ENCODE measurements around the gene SMURF2.

The SMURF2 gene

DNA sequence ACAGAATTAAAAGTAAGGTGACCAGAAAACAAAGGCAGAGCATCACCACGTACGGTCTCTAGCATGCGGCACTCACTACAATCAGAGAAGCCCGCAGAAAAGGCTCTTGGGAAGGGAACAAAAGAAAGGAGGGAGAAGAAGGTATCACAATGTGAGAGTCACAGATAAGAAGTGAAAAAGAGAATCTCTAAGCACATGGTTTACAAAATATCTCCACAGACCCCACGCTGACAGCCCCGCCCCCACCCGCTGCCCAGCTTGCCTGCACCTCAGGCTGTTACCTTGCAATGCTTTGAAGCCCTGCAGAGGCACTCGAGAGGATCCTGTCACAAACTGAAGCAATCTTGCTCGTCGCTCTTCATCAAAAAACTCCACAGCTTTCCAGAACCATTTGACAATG, 114.8 kb downstream of the SMURF2 start:
- Histone ChIP-seq H3K36me3 (ENCODE audit: control insufficient read depth in 4 of 4, insufficient read depth in 4 of 4, low read length in 3 of 4) (peaks cover 10 to 57% (median 40%) of the 10 kb centered on the region in 4 experiments), H3K4me3 (ENCODE audit: control insufficient read depth in 1 of 7, extremely low read depth in 1 of 7, insufficient read depth in 4 of 7, low read depth in 2 of 7, low read length in 6 of 7) (no peak overlapping the region), H3K27ac (ENCODE audit: insufficient read depth in 1 of 2, low read depth in 1 of 2, low read length in 2 of 2, poor library complexity in 1 of 2, severe bottlenecking in 2 of 2) (no peak overlapping the region), H3K9me3 (ENCODE audit: control extremely low read depth in 1 of 5, control insufficient read depth in 4 of 5, insufficient read depth in 2 of 5, low read depth in 1 of 5, low read length in 4 of 5) (no peaks in the 10 kb centered on the region), H3K4me1 (ENCODE audit: control extremely low read depth in 1 of 4, control insufficient read depth in 4 of 4, insufficient read depth in 4 of 4, low read length in 3 of 4) (no peaks in the 10 kb centered on the region), H3K27me3 (replicated peaks in 2 of 5; ENCODE audit: control insufficient read depth in 4 of 5, insufficient read depth in 5 of 5, low read length in 4 of 5) (no peaks in the 10 kb centered on the region)
- ChIA-PET CTCF (interaction anchor here (1.1 to 1.7 kb wide), 3 partner anchors 14 to 102 kb away, joined by 3 to 7 read pairs (median 3); no protein-coding TSS in a partner anchor), POLR2A (interaction anchor here (0.5 kb wide), 1 partner anchor 920 kb away, joined by 3 read pairs; no protein-coding TSS in a partner anchor)
- WGBS (ENCODE audit: insufficient coverage) = 97% methylated on average over 10 of the region's 10 CpGs
- peak in 1 of 3 donors; percentile 22 for DNase-seq

DNA sequence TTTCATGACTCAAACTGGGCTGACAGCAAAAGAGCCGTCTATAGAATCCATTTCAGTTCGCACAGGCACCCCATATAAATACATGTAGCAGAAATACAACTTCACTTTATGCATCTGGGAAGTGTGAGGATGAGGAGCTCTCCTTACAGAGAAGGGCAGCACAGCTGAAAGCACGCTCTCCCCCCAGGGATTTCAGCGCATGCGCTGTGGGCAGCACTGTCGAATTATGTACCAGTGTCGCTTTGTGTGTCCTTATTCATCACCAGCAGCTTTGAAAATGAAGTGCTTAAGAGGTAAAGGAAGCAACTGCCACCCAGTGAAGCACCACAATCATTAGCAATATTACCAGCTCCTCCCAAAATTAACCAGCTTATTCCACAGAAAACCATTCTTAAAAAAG, 115.4 kb downstream of the SMURF2 start:
- WGBS (ENCODE audit: insufficient coverage) = 100% methylated on average over 4 of the region's 7 CpGs
- no peak overlapping the region for H3K27ac ChIP-seq (ENCODE audit: insufficient read depth in 1 of 2, low read depth in 1 of 2, low read length in 2 of 2, poor library complexity in 1 of 2, severe bottlenecking in 2 of 2)
- no peak for DNase-seq
- no peaks in the 10 kb centered on the region for H3K9me3 ChIP-seq (ENCODE audit: control extremely low read depth in 1 of 5, control insufficient read depth in 4 of 5, insufficient read depth in 2 of 5, low read depth in 1 of 5, low read length in 4 of 5)
- H3K27me3 ChIP-seq (replicated peaks in 2 of 5; ENCODE audit: control insufficient read depth in 4 of 5, insufficient read depth in 5 of 5, low read length in 4 of 5) = no peaks in the 10 kb centered on the region
- no peak overlapping the region for H3K4me3 ChIP-seq (ENCODE audit: control insufficient read depth in 1 of 7, extremely low read depth in 1 of 7, insufficient read depth in 4 of 7, low read depth in 2 of 7, low read length in 6 of 7)
- H3K4me1 ChIP-seq (ENCODE audit: control extremely low read depth in 1 of 4, control insufficient read depth in 4 of 4, insufficient read depth in 4 of 4, low read length in 3 of 4) = no peaks in the 10 kb centered on the region
- POLR2A ChIA-PET = no interaction called here
- peaks cover 12 to 62% (median 40%) of the 10 kb centered on the region in 4 experiments for H3K36me3 ChIP-seq (ENCODE audit: control insufficient read depth in 4 of 4, insufficient read depth in 4 of 4, low read length in 3 of 4)
- CTCF ChIA-PET = interaction anchor here (1.3 to 1.7 kb wide), 2 partner anchors 14 to 52 kb away, joined by 3 to 7 read pairs; no protein-coding TSS in a partner anchor

DNA sequence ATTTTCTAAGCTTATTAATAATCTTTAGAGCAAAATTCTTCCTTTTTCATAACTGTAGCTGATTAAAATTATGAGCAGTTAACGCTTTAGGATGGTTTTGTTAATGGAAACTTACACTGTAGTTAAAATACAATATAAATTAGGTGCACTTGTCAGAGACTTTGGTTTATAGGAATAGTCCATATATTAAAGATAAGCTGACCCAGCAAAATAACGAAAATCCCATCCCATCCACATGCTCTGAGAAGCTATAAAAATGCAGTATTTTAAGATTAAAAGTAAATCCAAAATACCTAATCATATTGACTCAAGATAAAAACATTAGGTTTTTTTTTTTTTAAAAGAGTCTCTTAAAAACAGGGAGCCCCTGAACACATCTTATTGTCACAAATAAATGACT, 117.4 kb downstream of the SMURF2 start:
- peaks cover 11 to 55% (median 41%) of the 10 kb centered on the region in 4 experiments for H3K36me3 ChIP-seq (ENCODE audit: control insufficient read depth in 4 of 4, insufficient read depth in 4 of 4, low read length in 3 of 4)
- CTCF ChIA-PET = interaction anchor here (0.8 kb wide), 1 partner anchor 12 kb away, joined by 4 read pairs; no protein-coding TSS in a partner anchor
- H3K9me3 ChIP-seq (ENCODE audit: control extremely low read depth in 1 of 5, control insufficient read depth in 4 of 5, insufficient read depth in 2 of 5, low read depth in 1 of 5, low read length in 4 of 5) = no peaks in the 10 kb centered on the region
- no peak for DNase-seq
- no peaks in the 10 kb centered on the region for H3K4me1 ChIP-seq (ENCODE audit: control extremely low read depth in 1 of 4, control insufficient read depth in 4 of 4, insufficient read depth in 4 of 4, low read length in 3 of 4)
- no CpG with 5 or more reads among the region's 2 CpGs for WGBS (ENCODE audit: insufficient coverage)
- no peak overlapping the region for H3K27ac ChIP-seq (ENCODE audit: insufficient read depth in 1 of 2, low read depth in 1 of 2, low read length in 2 of 2, poor library complexity in 1 of 2, severe bottlenecking in 2 of 2)
- no peaks in the 10 kb centered on the region for H3K27me3 ChIP-seq (replicated peaks in 2 of 5; ENCODE audit: control insufficient read depth in 4 of 5, insufficient read depth in 5 of 5, low read length in 4 of 5)
- POLR2A ChIA-PET = no interaction called here
- no peak overlapping the region for H3K4me3 ChIP-seq (ENCODE audit: control insufficient read depth in 1 of 7, extremely low read depth in 1 of 7, insufficient read depth in 4 of 7, low read depth in 2 of 7, low read length in 6 of 7)

DNA sequence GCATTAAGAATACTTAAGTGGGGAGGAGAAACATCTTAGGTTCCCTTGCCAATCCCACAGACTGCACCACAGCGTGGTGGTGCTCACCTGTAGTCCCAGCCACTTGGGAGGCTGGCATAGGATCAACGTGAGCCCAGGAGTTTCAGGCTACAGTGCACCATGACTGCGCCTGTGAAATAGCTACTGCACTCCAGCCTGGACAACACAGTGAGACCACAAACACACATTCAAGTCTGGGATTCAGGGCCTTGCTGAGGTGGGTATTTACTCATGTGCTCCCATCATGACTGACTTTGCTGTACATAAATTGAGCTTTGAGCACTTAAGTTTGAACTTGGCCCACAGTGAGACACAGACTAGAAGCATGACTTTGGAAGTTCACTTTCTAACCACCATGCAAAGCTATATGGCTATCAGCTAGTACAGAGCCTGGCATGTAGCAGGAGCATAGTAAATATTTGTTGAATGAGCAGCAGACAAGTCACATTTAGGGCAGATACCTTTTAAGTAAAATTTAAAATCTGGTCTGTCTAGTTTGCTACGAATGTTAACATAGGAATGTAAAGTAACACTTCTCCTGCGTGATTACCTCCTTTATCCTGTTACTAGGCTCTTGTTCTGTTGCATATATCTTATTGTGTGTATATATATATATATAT, 121.9 kb downstream of the SMURF2 start:
- H3K27ac ChIP-seq (ENCODE audit: insufficient read depth in 1 of 2, low read depth in 1 of 2, low read length in 2 of 2, poor library complexity in 1 of 2, severe bottlenecking in 2 of 2) = no peak overlapping the region
- no peak overlapping the region for H3K4me3 ChIP-seq (ENCODE audit: control insufficient read depth in 1 of 7, extremely low read depth in 1 of 7, insufficient read depth in 4 of 7, low read depth in 2 of 7, low read length in 6 of 7)
- no peak for DNase-seq
- H3K27me3 ChIP-seq (replicated peaks in 2 of 5; ENCODE audit: control insufficient read depth in 4 of 5, insufficient read depth in 5 of 5, low read length in 4 of 5) = no peaks in the 10 kb centered on the region
- 100% methylated on average over 3 of the region's 5 CpGs for WGBS (ENCODE audit: insufficient coverage)
- H3K36me3 ChIP-seq (ENCODE audit: control insufficient read depth in 4 of 4, insufficient read depth in 4 of 4, low read length in 3 of 4) = peaks cover 12 to 67% (median 44%) of the 10 kb centered on the region in 4 experiments
- no peaks in the 10 kb centered on the region for H3K9me3 ChIP-seq (ENCODE audit: control extremely low read depth in 1 of 5, control insufficient read depth in 4 of 5, insufficient read depth in 2 of 5, low read depth in 1 of 5, low read length in 4 of 5)
- ChIA-PET POLR2A (no interaction called here), CTCF (interaction anchor here (0.7 to 1.5 kb wide), 2 partner anchors 9 to 20 kb away, joined by 3 read pairs; no protein-coding TSS in a partner anchor)
- H3K4me1 ChIP-seq (ENCODE audit: control extremely low read depth in 1 of 4, control insufficient read depth in 4 of 4, insufficient read depth in 4 of 4, low read length in 3 of 4) = no peaks in the 10 kb centered on the region

DNA sequence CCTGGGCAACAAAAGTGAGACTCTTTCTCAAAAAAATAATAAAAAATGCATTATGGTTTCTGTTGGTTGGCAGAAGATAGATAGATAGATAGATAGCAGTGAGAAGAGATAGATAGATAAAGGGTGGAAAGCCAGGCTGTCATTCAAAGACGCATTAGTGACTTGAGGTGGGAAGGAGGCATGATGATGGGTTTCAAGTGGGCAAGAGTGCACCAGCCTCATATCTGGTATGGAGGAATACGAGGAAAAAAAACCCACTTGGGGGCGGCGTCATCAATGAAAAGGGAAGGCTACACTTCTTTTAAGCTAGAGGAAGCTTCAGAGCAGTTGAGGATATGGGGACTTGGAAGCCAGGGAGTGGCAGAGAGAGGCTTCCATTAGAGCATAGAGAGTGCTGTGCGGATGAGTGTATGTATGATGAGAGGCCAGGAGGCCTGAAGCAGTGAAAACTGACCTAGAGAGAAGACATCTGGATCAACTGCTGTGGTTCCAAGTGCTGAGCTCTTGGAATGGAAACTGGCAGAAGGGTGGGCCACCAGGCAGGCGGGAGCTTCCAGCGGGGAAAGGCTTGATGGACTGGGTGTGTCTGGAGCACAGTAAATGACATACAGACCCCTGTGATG, 123.5 kb downstream of the SMURF2 start:
- CTCF ChIA-PET = interaction anchor here (0.6 to 1.5 kb wide), 8 partner anchors 11 to 635 kb away, joined by 3 read pairs; no protein-coding TSS in a partner anchor

DNA sequence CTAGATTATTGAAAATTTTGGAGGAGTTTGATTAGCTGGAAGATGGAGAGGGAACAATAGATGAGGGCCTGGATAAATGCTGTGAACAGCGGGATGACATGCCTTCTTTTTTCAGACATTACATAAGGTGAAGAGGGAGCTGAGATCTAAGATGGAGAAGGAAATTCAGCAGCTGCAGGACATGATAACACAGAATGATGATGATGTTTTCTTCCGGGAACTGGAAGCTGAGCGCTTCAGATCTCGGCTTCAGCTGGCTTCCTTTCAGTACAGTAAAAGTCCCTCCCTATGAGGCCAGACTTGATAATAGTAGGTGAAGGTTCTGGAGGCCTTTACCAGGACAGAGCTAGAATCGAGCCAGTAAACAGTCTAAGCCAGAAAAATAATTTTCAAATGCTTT, 124.6 kb downstream of the SMURF2 start:
- ChIA-PET POLR2A (no interaction called here), CTCF (interaction anchor here (0.8 to 1.2 kb wide), 3 partner anchors 10 to 109 kb away, joined by 3 read pairs; no protein-coding TSS in a partner anchor)
- Histone ChIP-seq H3K4me3 (ENCODE audit: control insufficient read depth in 1 of 7, extremely low read depth in 1 of 7, insufficient read depth in 4 of 7, low read depth in 2 of 7, low read length in 6 of 7) (no peak overlapping the region), H3K9me3 (ENCODE audit: control extremely low read depth in 1 of 5, control insufficient read depth in 4 of 5, insufficient read depth in 2 of 5, low read depth in 1 of 5, low read length in 4 of 5) (no peaks in the 10 kb centered on the region), H3K4me1 (ENCODE audit: control extremely low read depth in 1 of 4, control insufficient read depth in 4 of 4, insufficient read depth in 4 of 4, low read length in 3 of 4) (no peaks in the 10 kb centered on the region), H3K36me3 (ENCODE audit: control insufficient read depth in 4 of 4, insufficient read depth in 4 of 4, low read length in 3 of 4) (peaks cover 29 to 81% (median 58%) of the 10 kb centered on the region in 4 experiments), H3K27me3 (replicated peaks in 2 of 5; ENCODE audit: control insufficient read depth in 4 of 5, insufficient read depth in 5 of 5, low read length in 4 of 5) (no peaks in the 10 kb centered on the region), H3K27ac (ENCODE audit: insufficient read depth in 1 of 2, low read depth in 1 of 2, low read length in 2 of 2, poor library complexity in 1 of 2, severe bottlenecking in 2 of 2) (no peak overlapping the region)
- 86% methylated on average over 4 of the region's 5 CpGs for WGBS (ENCODE audit: insufficient coverage)
- no peak for DNase-seq

More for the DNA sequence above, 123.5 kb downstream of the SMURF2 start:
- no peaks in the 10 kb centered on the region for H3K27me3 ChIP-seq (replicated peaks in 2 of 5; ENCODE audit: control insufficient read depth in 4 of 5, insufficient read depth in 5 of 5, low read length in 4 of 5)
- 95% methylated on average over 7 of the region's 7 CpGs for WGBS (ENCODE audit: insufficient coverage)
- POLR2A ChIA-PET = no interaction called here
- no peaks in the 10 kb centered on the region for H3K4me1 ChIP-seq (ENCODE audit: control extremely low read depth in 1 of 4, control insufficient read depth in 4 of 4, insufficient read depth in 4 of 4, low read length in 3 of 4)
- DNase-seq = no peak
- H3K4me3 ChIP-seq (ENCODE audit: control insufficient read depth in 1 of 7, extremely low read depth in 1 of 7, insufficient read depth in 4 of 7, low read depth in 2 of 7, low read length in 6 of 7) = no peak overlapping the region
- H3K9me3 ChIP-seq (ENCODE audit: control extremely low read depth in 1 of 5, control insufficient read depth in 4 of 5, insufficient read depth in 2 of 5, low read depth in 1 of 5, low read length in 4 of 5) = no peaks in the 10 kb centered on the region
- H3K36me3 ChIP-seq (ENCODE audit: control insufficient read depth in 4 of 4, insufficient read depth in 4 of 4, low read length in 3 of 4) = peaks cover 25 to 70% (median 49%) of the 10 kb centered on the region in 4 experiments
- no peak overlapping the region for H3K27ac ChIP-seq (ENCODE audit: insufficient read depth in 1 of 2, low read depth in 1 of 2, low read length in 2 of 2, poor library complexity in 1 of 2, severe bottlenecking in 2 of 2)

DNA sequence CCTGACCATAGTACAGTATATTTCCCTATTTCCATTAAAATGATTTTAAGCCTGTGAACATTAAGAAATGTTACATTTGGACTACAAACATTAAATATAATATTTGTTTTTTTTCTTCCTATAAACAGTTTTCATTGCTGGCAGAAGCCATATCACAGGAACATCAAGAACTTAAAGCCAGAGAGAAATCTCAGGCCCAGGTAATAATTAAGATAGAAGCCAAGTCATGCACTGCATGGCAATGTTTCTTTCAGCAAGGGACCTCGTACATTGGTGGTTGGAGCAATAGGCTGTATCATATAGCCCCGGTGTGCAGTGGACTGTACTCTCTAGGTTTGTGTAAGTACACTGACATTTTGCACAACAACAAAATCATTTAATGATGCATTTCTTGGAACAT, 125.2 kb downstream of the SMURF2 start:
- POLR2A ChIA-PET = no interaction called here
- Histone ChIP-seq H3K36me3 (ENCODE audit: control insufficient read depth in 4 of 4, insufficient read depth in 4 of 4, low read length in 3 of 4) (peaks cover 34 to 84% (median 62%) of the 10 kb centered on the region in 4 experiments), H3K4me3 (ENCODE audit: control insufficient read depth in 1 of 7, extremely low read depth in 1 of 7, insufficient read depth in 4 of 7, low read depth in 2 of 7, low read length in 6 of 7) (no peak overlapping the region), H3K27ac (ENCODE audit: insufficient read depth in 1 of 2, low read depth in 1 of 2, low read length in 2 of 2, poor library complexity in 1 of 2, severe bottlenecking in 2 of 2) (no peak overlapping the region), H3K27me3 (replicated peaks in 2 of 5; ENCODE audit: control insufficient read depth in 4 of 5, insufficient read depth in 5 of 5, low read length in 4 of 5) (no peaks in the 10 kb centered on the region), H3K9me3 (ENCODE audit: control extremely low read depth in 1 of 5, control insufficient read depth in 4 of 5, insufficient read depth in 2 of 5, low read depth in 1 of 5, low read length in 4 of 5) (no peaks in the 10 kb centered on the region), H3K4me1 (ENCODE audit: control extremely low read depth in 1 of 4, control insufficient read depth in 4 of 4, insufficient read depth in 4 of 4, low read length in 3 of 4) (no peaks in the 10 kb centered on the region)
- CTCF ChIA-PET = interaction anchor here (1.1 kb wide), 1 partner anchor 11 kb away, joined by 3 read pairs; no protein-coding TSS in a partner anchor
- WGBS (ENCODE audit: insufficient coverage) = 100% methylated on average over 1 of the region's 2 CpGs
- DNase-seq = no peak
